NCI-H1105 (cell line): Measurements from ENCODE around the gene FIS1.
"Not testable (repeated sequence)": the region's sequence is repeated elsewhere in the genome, so short reads cannot be mapped to it uniquely, and the experiment has no call there.

Source experiments
- DNase-seq: peaks from one replicate; lab custom pipeline; 2025; lab: John Stamatoyannopoulos, UW

The FIS1 gene

GRCh38 chr7:101258243-101258731 is 13.4 kb upstream of the FIS1 start:
- DNase-seq: no peak

DNA sequence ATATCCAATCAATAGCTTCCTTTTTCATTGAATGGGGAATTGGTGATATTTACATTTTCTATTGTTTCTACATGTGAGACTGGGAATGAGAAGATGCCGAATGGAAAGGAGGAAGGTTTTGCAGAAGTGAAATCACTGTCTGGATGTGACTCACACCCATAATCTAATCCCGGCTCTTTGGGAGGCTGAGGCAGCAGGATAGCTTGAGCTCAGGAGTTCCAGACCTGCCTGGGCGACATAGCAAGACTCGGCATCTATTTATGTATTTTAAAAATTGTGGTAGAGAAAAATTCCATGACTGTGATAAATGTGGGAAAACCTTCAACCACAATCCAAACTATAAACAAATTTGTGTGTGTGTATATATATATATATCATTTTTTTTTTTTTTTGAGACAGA is 10.9 kb upstream of the FIS1 start:
- no peak for DNase-seq

DNA sequence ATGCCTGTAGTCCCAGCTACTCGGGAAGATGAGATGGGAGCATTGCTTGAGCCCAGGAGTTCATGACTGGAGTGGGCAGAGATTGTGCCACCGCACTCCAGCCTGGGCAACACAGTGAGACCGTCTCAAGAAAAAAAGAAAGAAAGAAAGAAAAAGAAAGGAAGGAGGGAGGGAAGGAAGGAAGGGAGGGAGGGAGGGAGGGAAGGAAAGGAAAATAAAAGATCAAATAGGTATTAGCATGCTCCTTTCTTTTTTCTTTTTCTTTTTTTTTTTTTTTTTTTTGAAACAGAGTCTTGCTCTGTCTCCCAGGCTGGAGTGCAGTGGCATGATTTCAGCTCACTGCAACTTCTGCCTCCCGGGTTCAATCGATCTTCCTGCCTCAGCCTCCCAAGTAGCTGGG is 8.3 kb upstream of the FIS1 start:
- DNase-seq: not testable (repeated sequence)

DNA sequence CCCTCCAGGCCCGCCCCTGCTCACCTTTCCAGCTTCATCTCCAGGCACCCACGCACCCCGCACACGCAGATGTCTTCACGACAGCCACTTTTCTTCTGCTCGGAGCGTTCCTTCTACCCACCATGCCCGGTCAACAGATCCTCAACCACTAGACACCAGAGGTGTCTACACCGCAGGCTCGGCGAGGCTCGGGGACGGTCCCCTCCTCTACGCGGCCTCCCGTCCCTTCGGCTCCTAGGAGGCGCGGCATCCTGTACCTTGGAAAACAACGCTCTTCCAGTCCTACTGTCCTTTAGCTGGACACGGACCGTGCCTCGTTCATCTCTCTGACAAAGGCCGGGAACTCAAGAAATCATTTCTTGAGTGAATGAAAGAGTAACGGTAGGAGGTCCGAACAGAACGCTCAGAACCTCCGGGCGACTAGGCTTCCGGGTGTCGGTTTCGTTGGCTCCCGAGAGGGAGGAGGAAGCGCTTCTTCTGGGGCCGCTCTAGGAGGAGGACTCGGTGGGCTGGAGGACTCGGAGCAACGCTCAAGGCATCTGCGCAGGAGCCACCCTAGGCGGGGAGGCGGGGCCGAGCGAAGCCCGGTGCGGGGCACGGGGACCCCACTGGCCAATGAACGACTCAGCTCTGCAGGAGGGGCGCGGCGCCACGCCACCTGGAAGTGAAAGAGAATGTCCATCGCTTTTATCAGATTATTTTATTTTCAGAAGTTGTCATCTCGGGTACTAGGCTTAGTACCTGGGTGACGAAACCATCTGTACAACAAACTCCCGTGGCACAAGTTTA is 7.2 kb upstream of the FIS1 start:
- DNase-seq: peak; percentile 95

- DNase-seq: no peak
Measured at GRCh38 chr7:101250324-101250723, 5.4 kb upstream of the FIS1 start.

DNA sequence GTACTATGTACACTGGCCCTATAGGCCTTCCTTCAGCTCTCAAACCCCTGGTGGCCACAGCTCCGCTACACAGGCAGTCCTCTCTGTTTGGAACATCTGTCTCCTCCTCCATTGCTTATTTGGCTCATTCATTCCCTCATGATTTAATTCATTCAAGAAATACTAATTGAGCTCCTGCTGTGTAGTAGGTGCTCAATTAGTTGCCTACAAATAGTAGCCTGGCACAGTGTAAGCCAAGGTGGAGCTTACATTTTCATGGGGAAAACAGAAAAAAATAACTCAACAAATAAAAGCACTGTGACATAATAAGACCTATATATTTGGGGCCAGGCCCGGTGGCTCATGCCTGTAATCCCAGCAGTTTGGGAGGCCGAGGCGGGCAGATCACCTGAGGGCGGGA is 3.4 kb upstream of the FIS1 start:
- DNase-seq: no peak

DNA sequence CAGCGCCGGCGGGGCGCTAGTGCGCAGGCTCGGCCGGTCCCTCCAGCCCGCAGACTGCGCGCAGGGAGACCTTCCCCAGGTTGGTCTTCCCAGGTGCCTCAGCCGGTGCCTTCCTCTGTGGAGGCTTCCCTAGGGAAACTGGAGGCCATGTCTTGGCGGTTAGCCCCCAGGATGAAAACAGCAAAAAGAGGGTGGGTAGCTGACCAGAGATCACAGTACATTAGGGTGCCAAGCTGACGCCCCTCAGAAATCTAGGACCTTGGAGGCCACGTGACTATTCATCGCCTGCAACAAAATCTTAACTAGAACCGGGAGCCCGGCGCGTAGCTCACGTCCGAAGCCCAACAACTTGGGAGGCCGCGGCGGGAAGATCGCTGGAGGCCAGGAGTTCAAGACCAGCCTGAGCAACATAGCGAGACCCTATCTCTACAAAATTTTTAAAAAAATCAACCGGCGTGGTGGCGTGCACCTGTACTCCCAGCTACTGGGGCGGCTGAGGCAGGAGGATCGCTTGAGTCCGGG is 327 bp upstream of the FIS1 start:
- no peak for DNase-seq

GRCh38 chr7:101243646-101244374 is 1.1 kb downstream of the FIS1 start:
- DNase-seq: no peak

DNA sequence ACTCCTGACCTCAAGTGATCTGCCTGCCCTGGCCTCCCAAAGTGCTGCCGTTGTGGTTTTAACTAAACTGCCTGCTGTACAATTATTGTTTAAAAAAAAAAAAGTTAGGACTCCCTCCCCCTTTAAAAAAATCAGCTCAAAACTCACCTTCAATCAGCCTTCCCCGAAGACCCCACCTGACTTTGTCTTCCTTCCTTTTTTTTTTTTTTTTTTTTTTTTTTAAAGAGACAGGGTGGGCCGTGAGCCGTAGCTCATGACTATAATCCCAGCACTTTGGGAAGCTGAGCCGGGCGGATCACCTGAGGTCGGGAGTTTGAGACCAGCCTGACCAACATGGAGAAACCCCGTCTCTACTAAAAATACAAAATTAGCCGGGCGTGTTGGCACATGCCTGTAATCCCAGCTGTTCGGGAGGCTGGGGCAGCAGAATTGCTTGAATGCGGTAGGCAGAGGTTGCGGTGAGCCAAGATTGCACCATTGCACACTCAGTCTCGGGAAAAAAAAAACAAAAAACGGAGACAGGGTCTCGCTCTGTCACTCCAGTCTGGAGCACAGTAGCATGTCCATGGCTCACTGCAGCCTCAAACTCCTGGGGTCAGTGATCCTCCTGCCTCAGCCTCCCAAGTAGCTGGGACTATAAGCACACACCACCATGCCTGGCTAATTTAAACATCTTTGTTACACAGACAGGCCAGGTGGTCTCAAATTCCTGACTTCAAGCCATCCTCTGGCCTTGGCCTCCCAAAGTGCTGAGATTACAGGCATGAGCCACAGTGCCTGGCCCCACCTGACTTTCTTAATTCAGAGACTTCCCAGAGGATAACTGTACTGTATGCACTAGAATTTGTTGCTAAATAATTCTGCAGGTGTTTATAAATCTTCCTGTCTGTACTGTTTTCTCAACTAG is 3.2 kb downstream of the FIS1 start:
- DNase-seq: no peak

GRCh38 chr7:101241015-101241363 is 3.9 kb downstream of the FIS1 start:
- DNase-seq: no peak

- no peak for DNase-seq
Measured at GRCh38 chr7:101240226-101241014, 4.5 kb downstream of the FIS1 start.

DNA sequence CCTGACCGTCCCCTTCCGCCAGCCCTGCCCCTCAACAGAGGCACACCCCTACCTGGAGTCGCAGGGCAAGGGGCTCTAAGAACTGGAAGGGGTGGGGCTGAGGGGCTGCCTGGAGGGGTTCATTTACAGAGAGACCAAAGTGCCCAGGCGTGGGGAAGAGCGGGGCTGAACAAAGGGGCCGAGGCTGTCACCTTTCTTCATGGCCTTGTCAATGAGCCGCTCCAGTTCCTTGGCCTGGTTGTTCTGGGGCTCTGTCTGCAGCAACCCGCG is 5.0 kb downstream of the FIS1 start:
- DNase-seq: no peak

GRCh38 chr7:101239191-101239950 is 5.5 kb downstream of the FIS1 start:
- no peak for DNase-seq

DNA sequence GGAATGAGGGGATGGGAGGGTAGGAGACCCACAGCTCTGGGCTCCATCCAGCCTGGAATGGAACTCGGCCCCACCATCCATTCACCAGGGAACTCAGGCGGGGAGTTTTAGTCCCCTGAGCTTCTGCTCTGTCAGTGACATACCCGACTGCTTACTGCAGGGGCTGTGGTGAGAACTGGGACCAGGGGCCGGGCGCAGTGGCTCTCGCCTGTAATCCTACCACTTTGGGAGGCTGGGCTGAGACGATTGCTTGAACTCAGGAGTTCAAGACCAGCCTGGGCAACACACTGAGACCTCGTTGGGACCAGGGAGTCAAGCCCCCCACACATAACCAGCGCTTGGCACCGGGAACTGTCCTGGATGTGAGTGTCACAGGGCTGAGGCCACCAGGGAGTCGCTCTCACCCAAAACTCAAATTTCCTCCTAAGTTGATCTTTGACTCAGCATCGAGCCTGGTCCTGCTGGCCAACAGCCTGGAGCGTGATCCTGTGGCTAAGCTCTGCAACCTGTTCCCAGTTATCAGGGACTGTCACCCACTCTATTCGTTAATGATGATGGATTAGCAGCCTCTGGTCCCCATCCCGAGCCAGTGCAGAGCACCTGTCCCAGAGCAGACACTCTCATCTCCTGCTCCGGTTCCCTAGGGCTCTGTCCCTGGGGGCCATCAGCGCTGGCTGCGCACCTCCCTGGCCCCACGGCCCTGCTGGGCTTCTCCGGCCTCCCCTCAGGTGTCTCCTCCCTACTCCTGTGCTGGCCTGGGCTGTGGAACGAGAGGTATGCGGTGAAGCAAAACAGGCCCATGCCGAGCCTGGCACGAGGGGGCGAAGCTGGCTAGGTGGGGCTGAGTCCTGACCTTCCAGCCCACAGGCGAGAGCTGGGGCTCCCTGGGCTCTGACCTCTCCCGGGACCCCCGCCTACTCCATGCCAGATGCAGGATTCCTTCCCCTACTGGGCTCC is 6.4 kb downstream of the FIS1 start:
- DNase-seq: no peak

DNA sequence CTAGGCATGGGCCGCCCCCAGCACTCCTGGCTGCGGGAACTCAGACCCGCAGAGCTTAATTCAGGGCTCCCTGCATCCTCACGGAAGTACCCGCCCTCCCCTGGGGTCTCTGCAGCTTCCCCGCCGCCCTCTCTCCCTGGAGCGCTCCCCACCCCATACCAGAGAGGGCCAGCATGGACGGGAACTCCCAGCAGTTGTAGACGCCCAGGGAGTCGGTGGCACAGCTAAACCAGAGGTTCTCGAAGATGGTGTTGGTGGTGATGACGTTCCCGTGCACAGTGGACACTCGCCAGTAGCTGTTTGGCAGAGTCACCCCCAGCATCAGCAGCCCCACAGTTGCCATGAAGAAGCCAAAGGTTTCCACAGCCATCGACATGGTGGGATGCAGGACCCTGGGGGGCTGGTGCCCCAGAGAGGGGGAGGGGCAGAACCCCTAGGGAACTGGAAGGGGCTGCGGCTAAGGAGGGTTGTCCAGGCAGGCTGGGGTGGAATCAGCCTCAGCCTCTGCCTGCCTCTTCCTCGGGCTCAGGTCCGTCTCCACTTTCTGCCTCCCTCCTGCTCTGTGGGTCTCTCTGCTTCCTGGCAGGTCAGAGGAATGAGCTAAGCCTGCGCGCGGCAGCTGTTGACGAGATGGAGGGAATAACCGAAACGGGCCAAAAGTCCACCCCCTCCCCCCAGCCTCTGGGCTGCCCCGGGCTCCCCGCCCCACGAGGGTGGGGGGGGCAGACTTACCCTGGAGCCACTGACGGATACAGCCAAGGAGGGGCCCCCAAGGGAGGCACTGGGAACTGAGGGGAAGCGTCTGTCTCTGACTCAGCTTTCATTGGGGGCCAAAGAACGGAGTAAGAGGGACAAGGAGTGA is 7.4 kb downstream of the FIS1 start, which contains the start of gene CLDN15:
Gene CLDN15 (minus strand): TSS at position 597 of the 862 bp plus-strand sequence. CDS start 221 bp downstream, at position 376.
- no peak for DNase-seq

DNA sequence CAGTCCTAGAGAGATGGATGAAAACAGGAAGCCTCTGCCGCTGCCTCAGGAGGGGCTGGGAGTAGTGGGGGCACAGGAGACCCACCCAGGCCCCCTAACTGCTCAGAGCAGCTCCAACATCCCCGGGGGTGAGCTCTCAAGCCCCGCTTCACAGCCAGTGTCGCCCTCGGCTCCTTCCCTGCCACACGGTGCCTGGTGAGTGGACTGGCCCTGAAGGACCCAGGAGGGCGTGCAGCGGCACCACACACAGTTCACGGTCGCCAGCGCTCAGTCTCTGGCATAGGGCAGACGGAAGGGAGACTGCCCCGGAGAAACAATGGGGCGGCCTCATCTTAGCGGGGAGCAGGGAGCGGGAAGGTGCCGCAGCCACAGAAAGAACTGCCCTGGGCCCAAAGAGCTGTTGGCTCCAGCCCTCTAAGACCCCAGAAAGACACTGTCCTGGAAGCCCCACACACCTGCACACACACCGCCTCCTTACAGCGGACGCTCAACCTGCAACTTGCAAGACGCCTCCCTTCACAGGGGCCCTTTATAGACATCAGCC is 8.5 kb downstream of the FIS1 start:
- no peak for DNase-seq

DNA sequence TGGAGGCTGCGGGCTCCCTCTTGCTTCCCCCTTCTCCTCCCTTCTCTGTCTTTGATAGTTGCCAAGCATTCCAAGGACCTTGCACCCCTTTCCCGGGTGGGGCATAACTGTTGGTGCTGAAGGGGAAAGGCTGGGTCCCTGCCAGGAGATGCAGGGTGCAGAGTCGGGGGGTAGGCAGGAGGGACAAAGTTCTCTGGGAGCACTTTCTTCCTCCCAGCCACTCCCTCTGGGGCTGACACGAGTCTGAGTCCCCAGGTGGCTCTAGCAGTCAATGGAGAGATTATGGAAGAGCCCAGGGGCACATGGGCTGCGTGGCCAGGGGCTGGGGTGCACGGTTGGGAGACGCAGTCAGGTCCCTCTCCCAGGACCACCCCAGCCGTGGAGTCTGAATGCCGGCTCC is 9.4 kb downstream of the FIS1 start:
- DNase-seq: no peak

- DNase-seq: no peak
Measured at GRCh38 chr7:101235050-101235449, 9.8 kb downstream of the FIS1 start.
